ACC112 (cell line): ENCODE results near the gene MSRB1.
A peak's percentile ranks its signal among the peaks of the same experiment; 100 is the strongest.
"Not testable (repeated sequence)": the region's sequence is repeated elsewhere in the genome, so short reads cannot be mapped to it uniquely, and the experiment has no call there.

Source experiments
- H2AFZ ChIP-seq: fragments of 200-600 bp; sonication (generic); one replicate; pipeline ENCODE4 v1.6.0; 2017; ENCODE audit warnings: antibody characterized with exemption, low read length; ENCODE audit not compliant: unreplicated experiment
- H3K27ac ChIP-seq: fragments of 200-600 bp; sonication (generic); 2 replicates; pipeline ENCODE4 v1.5.1; 2014; ENCODE audit warnings: low read depth, mild to moderate bottlenecking, antibody characterized with exemption, low read length, moderate library complexity
- H3K27me3 ChIP-seq: fragments of 200-600 bp; sonication (generic); 2 replicates; pipeline ENCODE4 v1.6.1; 2014; ENCODE audit warnings: mild to moderate bottlenecking, antibody characterized with exemption, low read length, moderate library complexity, mixed read lengths; ENCODE audit not compliant: insufficient read depth
- H3K36me3 ChIP-seq: fragments of 200-600 bp; sonication (generic); 2 replicates; pipeline ENCODE4 v1.6.1; 2016; ENCODE audit warnings: mild to moderate bottlenecking, antibody characterized with exemption, low read length, moderate library complexity, mixed read lengths; ENCODE audit not compliant: insufficient read depth
- H3K4me1 ChIP-seq: fragments of 200-600 bp; sonication (generic); one replicate; pipeline ENCODE4 v1.6.1; 2016; ENCODE audit warnings: low read length, mixed read lengths; ENCODE audit not compliant: insufficient read depth, unreplicated experiment, control insufficient read depth
- H3K4me3 ChIP-seq: fragments of 200-600 bp; sonication (generic); 2 replicates; pipeline ENCODE4 v1.5.1; 2014; ENCODE audit warnings: mild to moderate bottlenecking, low read depth, low read length
- H3K79me2 ChIP-seq: fragments of 200-600 bp; sonication (generic); one replicate; pipeline ENCODE4 v1.6.0; 2016; ENCODE audit warnings: low read length; ENCODE audit not compliant: control insufficient read depth, unreplicated experiment, insufficient read depth

The MSRB1 gene

GRCh38 chr16:1968146-1968953, 25.4 kb upstream of the MSRB1 start:
- H3K4me3 ChIP-seq = no peak overlapping the region
- peaks cover 8% of the 10 kb centered on the region; the same call in 1 of the 2 replicates for H3K36me3 ChIP-seq
- no peaks in the 10 kb centered on the region for H3K27me3 ChIP-seq
- H3K79me2 ChIP-seq = peaks cover 44% of the 10 kb centered on the region
- H2AFZ ChIP-seq = no peak overlapping the region
- no peak overlapping the region for H3K27ac ChIP-seq
- peaks cover 10% of the 10 kb centered on the region for H3K4me1 ChIP-seq

GRCh38 chr16:1966460-1966859, 23.5 kb upstream of the MSRB1 start, which contains the start of gene RNF151:
TSS of gene RNF151 (plus strand) at chr16:1966856. CDS start at chr16:1966882, 26 bp downstream.
- H2AFZ ChIP-seq = no peak within 1 kb of the TSS
- H3K27ac ChIP-seq = 0 out of 2 replicates have a peak within 1 kb of the TSS, but pooled peaks have one; percentile 84
- H3K4me1 ChIP-seq = peaks cover 18% of the 10 kb centered on the region
- no peaks in the 10 kb centered on the region for H3K27me3 ChIP-seq
- peaks cover 49% of the 10 kb centered on the region for H3K79me2 ChIP-seq
- peak within 1 kb of the TSS; percentile 85 for H3K4me3 ChIP-seq
- H3K36me3 ChIP-seq = peaks cover 18% of the 10 kb centered on the region; the same call in 1 of the 2 replicates

GRCh38 chr16:1965396-1966001, 22.5 kb upstream of the MSRB1 start:
- Histone ChIP-seq H3K4me1 (peaks cover 23% of the 10 kb centered on the region), H3K27me3 (no peaks in the 10 kb centered on the region), H3K4me3 (peak overlapping the region; percentile 85), H3K36me3 (peaks cover 18% of the 10 kb centered on the region; the same call in 1 of the 2 replicates), H3K79me2 (peaks cover 52% of the 10 kb centered on the region), H3K27ac (peak overlapping the region; percentile 84), H2AFZ (no peak overlapping the region)

- H3K79me2 ChIP-seq = peaks cover 60% of the 10 kb centered on the region
- peaks cover 26% of the 10 kb centered on the region for H3K4me1 ChIP-seq
- no peak within 1 kb of the TSS for H2AFZ ChIP-seq
- peak within 1 kb of the TSS; percentile 85 for H3K4me3 ChIP-seq
- H3K27me3 ChIP-seq = no peaks in the 10 kb centered on the region
- peak within 1 kb of the TSS; percentile 88 for H3K27ac ChIP-seq
- peaks cover 18% of the 10 kb centered on the region; the same call in 1 of the 2 replicates for H3K36me3 ChIP-seq
Measured at GRCh38 chr16:1964506-1965395, 21.8 kb upstream of the MSRB1 start, which contains the start of gene RPS2. TSS of gene RPS2 (minus strand) at chr16:1964826. CDS start at chr16:1964625, 201 bp downstream.

GRCh38 chr16:1963806-1964505, 21.0 kb upstream of the MSRB1 start:
- Histone ChIP-seq H3K27ac (peak overlapping the region; percentile 88), H3K4me1 (peaks cover 26% of the 10 kb centered on the region), H3K36me3 (peaks cover 18% of the 10 kb centered on the region; the same call in 1 of the 2 replicates), H3K4me3 (peak overlapping the region; percentile 85), H3K27me3 (no peaks in the 10 kb centered on the region), H3K79me2 (peaks cover 62% of the 10 kb centered on the region), H2AFZ (no peak overlapping the region)

- H3K27ac ChIP-seq = 0 out of 2 replicates have a peak overlapping the region, but pooled peaks have one; percentile 88
- peak overlapping the region; percentile 85 for H3K4me3 ChIP-seq
- not testable (repeated sequence) for H2AFZ ChIP-seq, H3K27me3 ChIP-seq
- peaks cover 62% of the 10 kb centered on the region for H3K79me2 ChIP-seq
- H3K4me1 ChIP-seq = peaks cover 26% of the 10 kb centered on the region
- peaks cover 18% of the 10 kb centered on the region; the same call in 1 of the 2 replicates for H3K36me3 ChIP-seq
Measured at GRCh38 chr16:1962161-1963153, 19.5 kb upstream of the MSRB1 start.

GRCh38 chr16:1961651-1962067, 18.7 kb upstream of the MSRB1 start:
- Histone ChIP-seq H3K36me3 (peaks cover 18% of the 10 kb centered on the region; the same call in 1 of the 2 replicates), H3K4me1 (peaks cover 26% of the 10 kb centered on the region), H3K4me3 (no peak overlapping the region; the same call in 1 of the 2 replicates)

DNA sequence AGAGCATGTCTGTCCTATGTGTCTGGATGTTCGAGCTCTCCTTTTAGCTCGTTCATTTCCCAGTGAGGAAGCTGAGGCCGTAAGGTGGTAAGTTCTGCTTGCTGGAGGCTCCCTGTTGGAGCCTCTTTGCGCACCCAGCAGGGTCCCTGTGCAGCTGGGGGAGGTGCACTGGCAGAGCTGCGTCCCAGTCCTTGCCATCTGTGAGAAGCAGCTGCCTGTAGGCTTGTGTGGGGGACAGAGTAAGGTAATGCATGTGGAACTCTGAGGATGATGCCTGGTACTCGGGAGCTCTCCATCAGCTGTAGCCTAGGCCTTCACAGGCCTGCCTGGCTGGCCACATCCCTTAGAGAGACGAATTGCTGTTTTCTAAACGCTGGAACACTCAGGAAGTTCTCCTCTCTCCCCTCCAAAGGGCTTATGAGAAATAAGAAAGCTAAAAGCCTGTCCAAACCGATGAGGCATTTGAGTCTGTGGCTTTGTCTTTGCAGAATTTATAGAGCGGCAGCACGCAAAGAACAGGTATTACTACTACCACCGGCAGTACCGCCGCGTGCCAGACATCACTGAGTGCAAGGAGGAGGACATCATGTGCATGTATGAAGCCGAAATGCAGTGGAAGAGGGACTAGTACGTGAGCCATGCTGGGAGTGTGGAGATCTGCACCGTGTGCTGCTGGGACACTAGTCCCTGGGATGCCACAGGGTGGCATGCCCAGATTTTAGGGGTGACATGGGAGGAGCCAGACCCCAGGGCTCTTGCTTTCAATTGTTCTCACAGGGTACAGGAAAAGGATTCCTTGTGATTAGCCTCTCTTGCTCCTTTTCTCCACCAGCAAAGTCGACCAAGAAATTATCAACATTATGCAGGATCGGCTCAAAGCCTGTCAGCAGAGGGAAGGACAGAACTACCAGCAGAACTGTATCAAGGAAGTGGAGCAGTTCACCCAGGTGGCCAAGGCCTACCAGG, 17.9 kb upstream of the MSRB1 start:
- Histone ChIP-seq H3K4me1 (peaks cover 26% of the 10 kb centered on the region), H3K27ac (peak overlapping the region; percentile 26; the same call in 1 of the 2 replicates), H3K4me3 (peak overlapping the region; percentile 86), H3K27me3 (no peaks in the 10 kb centered on the region), H2AFZ (no peak overlapping the region), H3K36me3 (peaks cover 18% of the 10 kb centered on the region; the same call in 1 of the 2 replicates), H3K79me2 (peaks cover 57% of the 10 kb centered on the region)

More at GRCh38 chr16:1961651-1962067, 18.7 kb upstream of the MSRB1 start:
- Histone ChIP-seq H2AFZ (no peak overlapping the region), H3K27ac (no peak overlapping the region), H3K79me2 (peaks cover 62% of the 10 kb centered on the region), H3K27me3 (no peaks in the 10 kb centered on the region)
